Measurements from ENCODE around the gene ME1. TPM values are rescaled to one million over a fixed set of nuclear protein-coding genes. Genes with fewer than 3 reads are reported as not detected.

The ME1 gene
- total RNA-seq, 1 experiment from 2014 or later = 40.5 TPM

GRCh38 chr6:83310046-83310445 lies 120.8 kb downstream of the ME1 start:
- intact Hi-C loops (cut with micrococcal nuclease) = no loop called here
- Histone ChIP-seq H3K4me2 (ENCODE audit: low read length) (no peak overlapping the region), H3K27me3 (ENCODE audit: insufficient read depth, low read length) (no peaks in the 10 kb centered on the region), H3K9me3 (ENCODE audit: control insufficient read depth in 1 of 2, insufficient read depth in 1 of 2, low read depth in 1 of 2, low read length in 2 of 2) (no peaks in the 10 kb centered on the region), H3K9me2 (ENCODE audit: insufficient read depth) (no peaks in the 10 kb centered on the region), H3K9ac (ENCODE audit: low read length) (no peak overlapping the region), H3K4me3 (replicated peaks in 1 of 2; ENCODE audit: low read depth in 1 of 2, low read length in 2 of 2) (no peak overlapping the region), H3K36me3 (ENCODE audit: control insufficient read depth in 1 of 2, insufficient read depth in 2 of 2, low read length in 2 of 2) (no peaks in the 10 kb centered on the region), H3K27ac (ENCODE audit: low read depth, low read length) (no peak overlapping the region), H2AFZ (ENCODE audit: low read depth, low read length, poor library complexity, severe bottlenecking) (no peak overlapping the region), H4K20me1 (ENCODE audit: insufficient read depth) (peaks cover 4% of the 10 kb centered on the region; the same call in 1 of the 2 replicates), H3K79me2 (ENCODE audit: insufficient read depth, low read length) (no peaks in the 10 kb centered on the region), H3K4me1 (ENCODE audit: control insufficient read depth in 1 of 2, insufficient read depth in 2 of 2, low read length in 2 of 2) (no peaks in the 10 kb centered on the region)
- CTCF ChIA-PET = no interaction called here
- POLR2A ChIA-PET = no interaction called here
- RAD21 ChIA-PET (ENCODE audit: low non-redundant PET in 1 of 2, low total read pairs in 2 of 2, uncharacterized antibody in 2 of 2, unreplicated experiment in 2 of 2) = no interaction called here
- ATAC-seq (no peak), DNase-seq (ENCODE audit: low read depth, low spot score) (no peak)
- no TSS peak for BruUV-seq (replicated peaks)
- TF ChIP-seq YY1 (IDR thresholded peaks at IDR 0.05; ENCODE audit: extremely low read depth, insufficient replicate concordance, low read depth, low read length) (no peak), ZNF274 (IDR thresholded peaks at IDR 0.05; ENCODE audit: low read depth, low read length) (no peak), EGR1 (IDR thresholded peaks at IDR 0.05; ENCODE audit: low read depth) (no peak), CEBPB (IDR thresholded peaks at IDR 0.05; ENCODE audit: low read depth) (no peak), MAX (IDR thresholded peaks at IDR 0.05) (no peak)
- TF ChIP-seq, protein P1, sequence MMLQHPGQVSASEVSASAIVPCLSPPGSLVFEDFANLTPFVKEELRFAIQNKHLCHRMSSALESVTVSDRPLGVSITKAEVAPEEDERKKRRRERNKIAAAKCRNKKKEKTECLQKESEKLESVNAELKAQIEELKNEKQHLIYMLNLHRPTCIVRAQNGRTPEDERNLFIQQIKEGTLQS (IDR thresholded peaks at IDR 0.05) = no peak
- TF ChIP-seq, protein P2, sequence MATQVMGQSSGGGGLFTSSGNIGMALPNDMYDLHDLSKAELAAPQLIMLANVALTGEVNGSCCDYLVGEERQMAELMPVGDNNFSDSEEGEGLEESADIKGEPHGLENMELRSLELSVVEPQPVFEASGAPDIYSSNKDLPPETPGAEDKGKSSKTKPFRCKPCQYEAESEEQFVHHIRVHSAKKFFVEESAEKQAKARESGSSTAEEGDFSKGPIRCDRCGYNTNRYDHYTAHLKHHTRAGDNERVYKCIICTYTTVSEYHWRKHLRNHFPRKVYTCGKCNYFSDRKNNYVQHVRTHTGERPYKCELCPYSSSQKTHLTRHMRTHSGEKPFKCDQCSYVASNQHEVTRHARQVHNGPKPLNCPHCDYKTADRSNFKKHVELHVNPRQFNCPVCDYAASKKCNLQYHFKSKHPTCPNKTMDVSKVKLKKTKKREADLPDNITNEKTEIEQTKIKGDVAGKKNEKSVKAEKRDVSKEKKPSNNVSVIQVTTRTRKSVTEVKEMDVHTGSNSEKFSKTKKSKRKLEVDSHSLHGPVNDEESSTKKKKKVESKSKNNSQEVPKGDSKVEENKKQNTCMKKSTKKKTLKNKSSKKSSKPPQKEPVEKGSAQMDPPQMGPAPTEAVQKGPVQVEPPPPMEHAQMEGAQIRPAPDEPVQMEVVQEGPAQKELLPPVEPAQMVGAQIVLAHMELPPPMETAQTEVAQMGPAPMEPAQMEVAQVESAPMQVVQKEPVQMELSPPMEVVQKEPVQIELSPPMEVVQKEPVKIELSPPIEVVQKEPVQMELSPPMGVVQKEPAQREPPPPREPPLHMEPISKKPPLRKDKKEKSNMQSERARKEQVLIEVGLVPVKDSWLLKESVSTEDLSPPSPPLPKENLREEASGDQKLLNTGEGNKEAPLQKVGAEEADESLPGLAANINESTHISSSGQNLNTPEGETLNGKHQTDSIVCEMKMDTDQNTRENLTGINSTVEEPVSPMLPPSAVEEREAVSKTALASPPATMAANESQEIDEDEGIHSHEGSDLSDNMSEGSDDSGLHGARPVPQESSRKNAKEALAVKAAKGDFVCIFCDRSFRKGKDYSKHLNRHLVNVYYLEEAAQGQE (IDR thresholded peaks at IDR 0.05; ENCODE audit: low read depth) = no peak
